Gastrocnemius medialis (tissue), 4 donors: ENCODE data around the gene PAPSS2.

Experiments used
- CTCF ChIP-seq, 5 experiments: fragments of 450-650 bp in 3 of 5; fragments of 200-600 bp in 2 of 5; sonication (generic) in 2 of 5; IDR thresholded peaks in 4 of 5; conservative IDR thresholded peaks in 1 of 5; 1 replicate in 4 of 5; 2 replicates in 1 of 5; pipeline ENCODE4 v1.5.1; 2016 to 2019; ENCODE audit warnings: antibody characterized with exemption in 5 of 5, mild to moderate bottlenecking in 3 of 5, moderate library complexity in 3 of 5
- POLR2A ChIP-seq, 2 donors: fragments of 450-650 bp; IDR thresholded peaks; one replicate each; pipeline ENCODE4 v1.6.1; 2017; ENCODE audit warnings: antibody characterized with exemption in 2 of 2, mild to moderate bottlenecking in 2 of 2, moderate library complexity in 2 of 2

- TF ChIP-seq CTCF (IDR thresholded peaks at IDR 0.05 in 4 of 5, conservative IDR thresholded peaks at IDR 0.05 in 1 of 5) (no peak), POLR2A (IDR thresholded peaks at IDR 0.05) (no peak)
These were observed 130.5 kb downstream of the PAPSS2 start for GRCh38 chr10:87790185-87790584.
